Smooth muscle cell (in vitro differentiated cells): Measurements from ENCODE around the gene MTUS2. TPM values are rescaled to one million over a fixed set of nuclear protein-coding genes. Genes with fewer than 3 reads are reported as not detected.

Source experiments
- DNase-seq: peaks from one replicate; lab custom pipeline; 2025; ENCODE audit not compliant: unreplicated experiment; lab: John Stamatoyannopoulos, UW
- H2AFZ ChIP-seq: fragments of 200-600 bp; sonication (generic); 2 replicates; pipeline ENCODE4 v1.6.0; 2016; ENCODE audit warnings: antibody characterized with exemption, low read depth, mild to moderate bottlenecking
- H3F3A ChIP-seq: fragments of 200-600 bp; sonication (generic); 2 replicates; pipeline ENCODE4 v1.6.0; 2017; ENCODE audit warnings: antibody characterized with exemption, low read depth
- H3K27ac ChIP-seq: fragments of 200-600 bp; sonication (generic); 2 replicates; pipeline ENCODE4 v1.5.1; 2016; ENCODE audit warnings: low read depth, mild to moderate bottlenecking
- H3K27me3 ChIP-seq: fragments of 200-600 bp; sonication (generic); 2 replicates; pipeline ENCODE4 v1.6.1; 2016; ENCODE audit warnings: low read depth, mild to moderate bottlenecking
- H3K36me3 ChIP-seq: fragments of 200-600 bp; sonication (generic); 2 replicates; pipeline ENCODE4 v1.5.1; 2016; ENCODE audit warnings: low read depth
- H3K4me1 ChIP-seq: fragments of 200-600 bp; sonication (generic); 2 replicates; pipeline ENCODE4 v1.5.1; 2016; ENCODE audit warnings: low read depth
- H3K4me2 ChIP-seq: fragments of 200-600 bp; sonication (generic); 2 replicates; pipeline ENCODE4 v1.6.0; 2016; ENCODE audit warnings: mild to moderate bottlenecking
- H3K4me3 ChIP-seq: fragments of 200-600 bp; sonication (generic); 2 replicates; pipeline ENCODE4 v1.5.1; 2016; ENCODE audit warnings: mild to moderate bottlenecking
- H3K79me2 ChIP-seq: fragments of 200-600 bp; sonication (generic); 2 replicates; pipeline ENCODE4 v1.6.0; 2016; ENCODE audit warnings: low read depth, mild to moderate bottlenecking
- H3K9ac ChIP-seq: fragments of 200-600 bp; sonication (generic); 2 replicates; pipeline ENCODE4 v1.6.0; 2016; ENCODE audit warnings: low read depth
- H3K9me3 ChIP-seq: fragments of 200-600 bp; sonication (generic); replicated peaks from 2 replicates; pipeline ENCODE4 v1.5.1; 2016; ENCODE audit warnings: low read depth
- H4K20me1 ChIP-seq: fragments of 200-600 bp; sonication (generic); 2 replicates; pipeline ENCODE4 v1.6.0; 2016; ENCODE audit warnings: low read depth
- CTCF ChIP-seq: fragments of 200-600 bp; sonication (generic); IDR thresholded peaks from 2 replicates; pipeline ENCODE4 v1.5.1; 2017; ENCODE audit warnings: borderline replicate concordance, mild to moderate bottlenecking, antibody characterized with exemption; ENCODE audit not compliant: insufficient read depth, poor library complexity, severe bottlenecking
- WGBS: methylation state at CpG from one replicate; pipeline ENCODE4 v1.1.7; 2016; ENCODE audit warnings: low lambda C conversion rate; 5-methylcytosine and 5-hydroxymethylcytosine counted together
- polyA plus RNA-seq: library from polyadenylated mRNA; unstranded; fragments of >200 nt; fragmentation: Nextera tagmentation; extraction: Ambion mirVana; gene quantifications from 2 replicates; pipeline ENCODE4 v1.2.1, GENCODE V29; 2016
- total RNA-seq: library from RNA; depleted of rRNA; stranded (reverse); fragments of >200 nt; gene quantifications from 2 replicates; pipeline ENCODE4 v1.2.3, GENCODE V29; 2014

Gene MTUS2
- total and polyA plus RNA-seq, 2 experiments from 2014 or later, result 0.06 to 0.63 TPM

- Histone ChIP-seq H3K27me3 (no peaks in the 10 kb centered on the region), H3F3A (peaks cover 3% of the 10 kb centered on the region), H2AFZ (no peak overlapping the region), H3K27ac (peak overlapping the region; percentile 94), H3K4me3 (no peak overlapping the region), H3K9ac (peak overlapping the region; percentile 69), H3K9me3 (no peaks in the 10 kb centered on the region), H4K20me1 (peaks cover 6% of the 10 kb centered on the region), H3K4me2 (no peak overlapping the region), H3K4me1 (no peaks in the 10 kb centered on the region), H3K79me2 (peaks cover under 1% of the 10 kb centered on the region), H3K36me3 (peaks cover 8% of the 10 kb centered on the region)
- DNase-seq, result no peak
- no peak for TF ChIP-seq CTCF
- WGBS, result 75% methylated on average over 5 of the region's 5 CpGs
Observed at GRCh38 chr13:29532116-29532515, 712.0 kb downstream of the MTUS2 start.

- H3K9me3 ChIP-seq, result no peaks in the 10 kb centered on the region
- H3K4me1 ChIP-seq, result no peaks in the 10 kb centered on the region
- H3K36me3 ChIP-seq, result peaks cover 8% of the 10 kb centered on the region
- peaks cover 8% of the 10 kb centered on the region for H3K79me2 ChIP-seq
- no peak overlapping the region for H2AFZ ChIP-seq
- DNase-seq, result no peak
- no peaks in the 10 kb centered on the region for H3K27me3 ChIP-seq
- H3K4me3 ChIP-seq, result no peak overlapping the region
- no peak overlapping the region for H3K4me2 ChIP-seq
- peaks cover 3% of the 10 kb centered on the region for H3F3A ChIP-seq
- 79% methylated on average over 17 of the region's 17 CpGs for WGBS
- peak overlapping the region; percentile 69 for H3K9ac ChIP-seq
- TF ChIP-seq CTCF, result no peak
- peaks cover 8% of the 10 kb centered on the region for H4K20me1 ChIP-seq
- H3K27ac ChIP-seq, result peak overlapping the region; percentile 94
Observed at GRCh38 chr13:29532821-29533220, 712.7 kb downstream of the MTUS2 start.

GRCh38 chr13:29534083-29534482, 713.9 kb downstream of the MTUS2 start:
- Histone ChIP-seq H3F3A (peaks cover 3% of the 10 kb centered on the region), H3K27ac (no peak overlapping the region), H3K36me3 (peaks cover 5% of the 10 kb centered on the region), H3K4me3 (no peak overlapping the region), H3K27me3 (no peaks in the 10 kb centered on the region), H2AFZ (no peak overlapping the region), H3K4me1 (no peaks in the 10 kb centered on the region), H3K79me2 (peaks cover 11% of the 10 kb centered on the region), H3K4me2 (no peak overlapping the region), H3K9me3 (no peaks in the 10 kb centered on the region), H3K9ac (no peak overlapping the region), H4K20me1 (peaks cover 15% of the 10 kb centered on the region)
- no peak for DNase-seq
- 95% methylated on average over 4 of the region's 4 CpGs for WGBS
- no peak for TF ChIP-seq CTCF
